HL-60 (cell line): Measurements from ENCODE around the gene PROM2.

Experiments used
- POLR2AphosphoS5 ChIP-seq: IDR thresholded peaks from 2 replicates; pipeline ENCODE4 v1.6.1; 2012; ENCODE audit warnings: low read depth
- TF ChIP-seq, protein P1 (sequence below): IDR thresholded peaks from one replicate; pipeline ENCODE4 v1.5.1; 2011; ENCODE audit warnings: low read length, control low read depth, inconsistent platforms; ENCODE audit not compliant: insufficient read depth

DNA sequence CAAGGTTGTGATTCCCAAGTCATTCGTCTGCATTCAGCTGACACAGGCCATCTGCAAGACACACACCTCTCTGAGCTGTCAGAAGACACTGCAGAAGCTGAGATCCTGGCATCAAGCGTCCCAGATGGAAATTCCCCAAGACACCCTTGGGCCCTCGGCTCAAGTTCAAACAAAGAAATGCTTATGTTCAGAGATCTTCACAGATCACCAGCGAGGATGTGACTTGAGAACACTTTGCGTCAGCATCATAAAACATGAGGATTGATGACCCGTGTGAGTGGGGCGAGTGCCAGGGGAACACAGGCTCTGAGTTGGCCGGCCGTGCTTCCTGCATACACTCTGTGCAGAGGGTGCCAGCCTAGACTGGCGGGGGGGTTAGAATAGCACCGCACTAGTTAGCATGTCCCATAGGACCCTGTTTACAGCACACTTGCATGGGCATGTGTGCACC, 59.7 kb downstream of the PROM2 start:
- TF ChIP-seq, protein P1, sequence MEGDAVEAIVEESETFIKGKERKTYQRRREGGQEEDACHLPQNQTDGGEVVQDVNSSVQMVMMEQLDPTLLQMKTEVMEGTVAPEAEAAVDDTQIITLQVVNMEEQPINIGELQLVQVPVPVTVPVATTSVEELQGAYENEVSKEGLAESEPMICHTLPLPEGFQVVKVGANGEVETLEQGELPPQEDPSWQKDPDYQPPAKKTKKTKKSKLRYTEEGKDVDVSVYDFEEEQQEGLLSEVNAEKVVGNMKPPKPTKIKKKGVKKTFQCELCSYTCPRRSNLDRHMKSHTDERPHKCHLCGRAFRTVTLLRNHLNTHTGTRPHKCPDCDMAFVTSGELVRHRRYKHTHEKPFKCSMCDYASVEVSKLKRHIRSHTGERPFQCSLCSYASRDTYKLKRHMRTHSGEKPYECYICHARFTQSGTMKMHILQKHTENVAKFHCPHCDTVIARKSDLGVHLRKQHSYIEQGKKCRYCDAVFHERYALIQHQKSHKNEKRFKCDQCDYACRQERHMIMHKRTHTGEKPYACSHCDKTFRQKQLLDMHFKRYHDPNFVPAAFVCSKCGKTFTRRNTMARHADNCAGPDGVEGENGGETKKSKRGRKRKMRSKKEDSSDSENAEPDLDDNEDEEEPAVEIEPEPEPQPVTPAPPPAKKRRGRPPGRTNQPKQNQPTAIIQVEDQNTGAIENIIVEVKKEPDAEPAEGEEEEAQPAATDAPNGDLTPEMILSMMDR = no peak
- no peak for TF ChIP-seq POLR2AphosphoS5
